GM13976 (cell line): ENCODE measurements around the gene LIPN.

Source experiments
- DNase-seq: peaks from one replicate; pipeline ENCODE4 v3.0.0; 2012; ENCODE audit warnings: low spot score
- CTCF ChIP-seq: IDR thresholded peaks from 2 replicates; pipeline ENCODE4 v1.5.1; 2012; ENCODE audit warnings: borderline replicate concordance, mild to moderate bottlenecking; ENCODE audit not compliant: insufficient read depth; ENCODE audit errors: extremely low read depth, missing control alignments, control extremely low read depth
- in situ Hi-C: fragments of 300-500 bp; cut with MboI; formaldehyde crosslinking; loops from one replicate; pipeline ENCODE4 v1.12.0; 2022; ENCODE audit warnings: low sequenced_read_pairs, mixed read lengths, inconsistent platforms; ENCODE audit not compliant: unreplicated experiment

LIPN gene

GRCh38 chr10:88759366-88760101 is at the start of gene LIPN:
Gene LIPN, plus strand, starts transcription at chr10:88760020. Its CDS starts 1,386 bp downstream, at chr10:88761406.
- no peak for TF ChIP-seq CTCF
- in situ Hi-C loops = no loop called here
- no peak for DNase-seq

- in situ Hi-C loops = no loop called here
- DNase-seq = no peak
- no peak for TF ChIP-seq CTCF
Measured at GRCh38 chr10:88715517-88715916, 44.3 kb upstream of the LIPN start.

GRCh38 chr10:88721392-88721791 is 38.4 kb upstream of the LIPN start:
- DNase-seq = no peak
- in situ Hi-C loops = no loop called here
- TF ChIP-seq CTCF = no peak

GRCh38 chr10:88725798-88726197 is 34.0 kb upstream of the LIPN start:
- peak; percentile 44 for DNase-seq
- in situ Hi-C loops = no loop called here

GRCh38 chr10:88728107-88728763 is 31.6 kb upstream of the LIPN start:
- TF ChIP-seq CTCF = no peak
- in situ Hi-C loops = no loop called here
- DNase-seq = peak; percentile 33

More at GRCh38 chr10:88725798-88726197, 34.0 kb upstream of the LIPN start:
- TF ChIP-seq CTCF = no peak

- DNase-seq = no peak
- in situ Hi-C loops = no loop called here
- TF ChIP-seq CTCF = no peak
Measured at GRCh38 chr10:88730864-88731263, 29.0 kb upstream of the LIPN start.
